Hindlimb muscle (tissue), 1 donor: Measurements from ENCODE around the gene DERL3. TPM values are rescaled to one million over a fixed set of nuclear protein-coding genes. Genes with fewer than 3 reads are reported as not detected.

Experiments
- DNase-seq: peaks from one replicate; pipeline ENCODE4 v3.0.0-alpha.2; 2013
- polyA plus RNA-seq: library from polyadenylated mRNA; unstranded; fragments of 120-200 nt; gene quantifications from one replicate; pipeline ENCODE4 v1.2.1, GENCODE V29; 2013; ENCODE audit not compliant: insufficient read length

DERL3 gene
- polyA plus RNA-seq, 1 donor, result 1.2 TPM

DNA sequence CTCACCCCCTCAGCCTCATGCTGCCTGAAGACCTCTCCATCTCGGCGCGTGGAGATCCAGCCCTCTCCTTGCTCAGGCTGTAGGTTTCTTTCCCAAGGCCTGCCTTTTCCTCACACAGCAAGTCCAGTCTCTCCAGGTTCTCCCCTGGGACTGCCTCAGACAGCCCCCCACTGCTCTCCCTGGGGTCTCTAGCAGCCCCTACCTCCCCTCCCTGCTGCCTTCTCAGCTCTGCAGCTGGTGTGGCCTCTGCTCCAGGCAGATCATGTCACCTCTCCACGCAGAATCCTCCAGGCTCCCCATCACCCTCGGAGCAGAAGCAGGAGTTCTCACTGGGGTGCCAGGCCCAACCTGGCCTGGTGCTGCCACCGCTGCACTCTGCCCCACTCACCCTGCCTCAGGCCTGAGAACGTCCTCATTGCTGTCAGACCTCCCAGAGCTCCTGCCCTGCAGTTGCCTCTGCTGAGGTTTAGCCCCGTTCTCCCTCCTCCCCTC, 36.9 kb downstream of the DERL3 start:
- DNase-seq, result no peak

DNA sequence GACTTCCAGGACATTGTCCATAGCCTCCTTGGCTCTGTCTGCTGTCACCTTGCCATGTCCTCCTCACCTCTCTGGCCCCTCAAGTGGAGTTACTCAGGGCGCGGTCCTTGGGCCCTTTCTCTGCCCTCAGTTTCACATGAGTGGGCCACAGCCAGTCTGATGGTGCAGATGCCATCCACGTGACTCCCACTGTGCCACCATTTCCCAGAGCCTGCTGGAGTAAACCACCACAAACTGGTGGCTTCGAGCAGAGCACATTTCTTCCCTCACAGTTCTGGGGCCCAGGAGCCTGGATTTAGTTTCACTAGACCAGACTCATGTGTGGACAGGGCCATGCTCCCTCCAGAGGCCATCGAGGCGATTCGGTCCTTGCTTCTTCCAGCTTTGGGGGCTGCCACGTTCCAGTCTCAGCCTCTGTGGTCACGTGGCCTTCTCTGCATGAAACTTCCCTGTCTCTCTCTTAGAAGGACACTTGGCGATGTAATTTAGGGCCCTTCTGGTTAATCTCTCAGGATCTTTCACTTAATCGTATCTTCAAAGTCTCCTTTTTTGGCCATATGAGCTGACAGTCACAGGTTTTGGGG, 37.5 kb downstream of the DERL3 start:
- no peak for DNase-seq

DNA sequence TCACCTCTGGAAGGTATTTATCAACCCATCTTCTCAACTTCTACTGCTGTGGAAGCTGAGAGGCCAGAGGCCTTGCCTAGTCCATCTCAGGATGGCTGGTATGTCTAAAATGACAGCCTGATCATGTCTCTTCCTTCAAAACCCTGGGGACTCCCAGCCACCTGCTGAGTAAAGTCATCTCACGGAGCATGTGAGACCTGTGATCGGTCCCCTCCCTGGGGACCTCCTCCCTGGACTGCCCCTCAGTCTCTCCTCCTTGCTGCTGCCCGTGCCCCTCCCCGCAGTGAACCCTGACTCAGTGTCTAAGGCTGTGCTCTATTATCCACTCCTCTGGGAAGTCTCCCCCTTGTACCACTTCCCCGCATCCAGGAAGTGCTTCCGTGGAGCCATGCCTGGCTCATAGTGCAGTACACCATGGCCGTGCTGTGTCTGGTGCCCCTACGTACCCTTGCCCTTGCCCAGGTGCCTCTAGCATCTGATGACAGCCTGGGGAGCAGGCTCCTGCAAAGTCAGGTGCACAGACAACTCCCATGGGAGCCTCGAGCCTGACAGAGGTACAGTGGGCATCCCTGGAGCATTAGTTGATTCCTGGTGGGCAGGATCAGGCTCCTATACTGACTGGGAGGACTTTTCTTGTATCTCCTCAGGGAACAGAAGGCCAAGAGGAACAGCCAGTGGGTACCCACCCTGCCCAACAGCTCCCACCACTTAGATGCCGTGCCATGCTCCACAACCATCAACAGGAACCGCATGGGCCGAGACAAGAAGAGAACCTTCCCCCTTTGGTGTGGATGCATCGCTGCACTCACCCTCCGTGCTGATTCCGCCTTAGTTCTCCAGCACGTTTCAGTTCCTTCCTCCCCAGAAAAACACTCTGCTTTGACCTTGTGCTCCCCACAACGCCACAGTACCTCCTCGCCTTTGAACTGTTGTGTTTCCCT, 38.2 kb downstream of the DERL3 start:
- DNase-seq, result no peak

DNA sequence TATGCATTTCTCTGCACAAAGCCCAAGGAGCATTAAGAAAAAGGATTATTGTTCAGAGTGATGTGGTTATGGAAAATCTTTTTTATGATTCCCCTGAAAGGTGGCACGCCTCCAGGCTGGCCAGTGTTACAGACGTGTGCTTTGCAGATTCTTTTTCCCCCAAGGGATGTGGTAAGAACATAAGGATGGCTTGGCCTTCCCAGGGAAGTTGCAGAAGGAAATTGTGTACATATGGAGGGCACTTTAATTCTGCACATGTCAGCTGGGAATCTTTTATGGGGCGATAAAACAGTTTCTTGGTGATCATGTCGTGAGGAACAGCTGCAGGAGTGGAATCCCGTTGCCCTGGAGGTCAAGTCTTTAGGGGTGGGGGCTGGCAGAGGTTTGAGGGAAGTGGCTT, 42.3 kb downstream of the DERL3 start:
- DNase-seq, result peak; percentile 56

DNA sequence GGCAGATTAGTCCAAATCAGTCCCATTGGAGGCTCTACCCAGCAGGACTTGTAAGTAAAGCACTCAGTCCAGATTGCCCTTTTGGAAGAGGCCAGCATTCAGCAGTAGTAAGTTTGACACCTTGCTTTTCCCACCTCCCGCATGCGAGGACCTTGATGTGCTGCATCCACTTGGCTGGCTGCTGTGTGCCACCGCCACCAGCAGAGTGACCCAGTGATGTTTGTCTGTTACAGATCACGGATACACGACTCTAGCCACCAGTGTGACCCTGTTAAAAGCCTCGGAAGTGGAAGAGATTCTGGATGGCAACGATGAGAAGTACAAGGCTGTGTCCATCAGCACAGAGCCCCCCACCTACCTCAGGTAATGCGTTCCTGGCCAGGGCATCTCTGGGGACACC, 45.5 kb downstream of the DERL3 start:
- DNase-seq, result no peak

DNA sequence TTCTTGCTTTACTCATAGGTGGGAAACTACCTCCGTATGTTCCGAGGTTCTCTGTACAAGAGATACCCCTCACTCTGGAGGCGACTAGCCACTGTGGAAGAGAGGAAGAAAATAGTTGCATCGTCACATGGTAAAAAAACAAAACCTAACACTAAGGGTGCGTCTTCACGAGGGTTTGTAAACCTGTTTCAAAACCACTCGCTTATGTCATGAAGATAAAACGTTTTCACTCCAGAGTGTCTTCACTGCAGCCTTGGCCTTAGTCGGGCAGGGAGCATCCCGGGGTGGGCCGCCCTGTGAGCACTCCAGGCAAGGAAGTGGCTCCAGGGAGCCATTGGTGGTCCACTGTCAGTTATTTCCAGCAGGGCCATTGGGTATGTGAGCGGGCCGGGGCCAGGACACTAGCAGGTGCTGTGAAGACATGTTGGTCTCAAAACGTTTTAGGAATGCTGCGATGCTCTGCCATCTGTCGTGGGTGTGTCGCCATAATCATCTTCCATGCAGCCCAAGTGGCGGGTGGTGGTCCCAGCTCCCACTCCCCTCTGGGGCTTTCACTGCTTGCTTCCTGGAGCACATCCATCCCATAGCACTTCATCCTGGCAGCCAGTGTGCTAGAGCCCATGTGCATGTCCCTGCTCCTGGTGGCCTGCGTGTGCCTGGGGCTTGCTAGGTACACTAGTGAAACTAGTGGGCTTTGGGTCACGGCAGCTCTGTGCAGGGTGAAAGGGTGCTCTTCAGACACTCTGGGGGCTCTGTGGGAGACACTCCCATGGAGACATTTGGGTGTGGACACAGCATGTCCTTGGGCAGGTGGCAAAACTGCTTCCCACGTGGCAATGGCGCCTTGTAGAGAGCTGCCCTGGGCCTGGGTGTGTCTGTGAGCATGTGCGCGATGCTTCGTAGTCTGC, 46.8 kb downstream of the DERL3 start:
- no peak for DNase-seq

DNA sequence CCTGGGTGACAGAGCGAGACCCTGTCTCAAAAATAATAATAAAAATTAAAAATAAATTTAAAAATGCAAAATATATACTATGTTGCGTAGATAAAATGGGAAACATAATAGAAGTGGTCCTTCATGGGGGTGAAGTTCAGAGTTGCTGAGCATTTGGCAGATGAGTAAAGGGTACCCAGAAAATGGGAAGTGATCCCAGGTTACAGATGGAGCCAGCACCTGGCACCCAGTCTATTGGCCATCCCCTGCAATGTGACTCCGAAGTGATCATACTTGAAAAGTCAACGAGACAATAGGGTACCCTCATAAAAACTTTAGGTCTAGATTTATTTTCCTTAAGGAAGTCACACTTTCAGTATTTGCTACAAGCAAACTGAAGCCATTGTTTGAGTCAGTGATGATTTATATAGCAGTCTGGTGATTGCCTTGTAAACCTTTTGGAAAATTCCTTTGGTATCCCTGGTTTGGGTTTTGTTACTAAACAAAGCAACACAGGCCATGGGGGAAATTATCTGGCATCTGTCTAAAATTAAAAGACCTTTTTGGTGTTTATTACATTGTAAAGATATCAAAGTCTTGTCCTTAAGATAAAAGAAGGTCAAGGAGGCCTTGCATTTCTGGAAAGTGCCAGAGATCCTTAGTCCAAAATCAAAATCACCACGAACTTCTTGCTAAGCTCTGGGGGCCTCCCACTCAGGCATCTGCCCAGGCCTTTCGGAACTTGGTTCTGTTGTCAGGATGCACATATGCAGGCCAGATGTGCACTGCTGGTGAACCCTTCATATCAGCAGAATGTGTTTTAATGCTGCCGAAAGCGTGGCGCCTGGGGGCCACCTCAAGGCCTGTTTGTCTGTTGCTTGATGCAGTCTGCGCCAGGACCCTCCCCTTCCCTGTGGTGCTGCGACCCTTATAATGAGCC, 47.7 kb downstream of the DERL3 start:
- DNase-seq, result peak; percentile 55

DNA sequence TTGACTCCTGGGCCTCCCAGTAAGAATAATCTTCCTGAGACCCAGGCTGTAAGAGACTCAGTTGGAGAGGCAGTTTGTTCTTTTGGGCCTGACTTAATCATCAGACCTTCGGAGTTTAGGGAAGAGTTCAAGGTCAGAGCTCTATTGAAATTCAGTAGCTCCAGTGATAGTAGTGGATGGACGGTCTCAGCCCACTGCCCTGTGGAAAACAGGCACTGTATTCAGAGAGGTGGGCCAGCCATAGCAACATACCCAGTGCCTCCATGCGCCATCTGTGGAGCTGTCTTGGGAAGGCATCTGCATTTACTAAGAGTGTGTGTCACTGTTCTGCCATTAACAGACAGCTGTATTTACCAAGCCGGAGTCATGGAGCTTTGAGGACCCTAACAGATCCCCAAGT, 49.2 kb downstream of the DERL3 start:
- DNase-seq, result no peak

DNA sequence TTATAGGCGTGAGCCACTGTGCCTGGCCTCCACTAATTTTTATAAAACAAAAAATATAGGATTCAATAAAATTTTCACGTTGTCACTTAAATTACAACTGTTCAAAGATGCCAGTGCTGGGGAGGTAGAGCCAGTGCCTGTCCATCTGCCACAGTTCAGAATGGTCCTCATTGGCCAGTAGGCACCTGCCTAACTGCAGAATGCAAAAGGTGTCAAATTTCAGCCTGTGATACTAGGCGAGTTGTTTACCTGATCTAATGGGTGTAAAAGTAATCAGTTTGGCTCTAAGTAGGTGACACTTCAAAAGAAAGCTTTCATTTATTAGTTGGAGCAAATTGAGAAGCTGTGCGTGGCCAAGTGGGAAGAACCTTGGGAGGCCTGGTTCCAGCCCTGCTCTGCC, 49.7 kb downstream of the DERL3 start:
- DNase-seq, result no peak

DNA sequence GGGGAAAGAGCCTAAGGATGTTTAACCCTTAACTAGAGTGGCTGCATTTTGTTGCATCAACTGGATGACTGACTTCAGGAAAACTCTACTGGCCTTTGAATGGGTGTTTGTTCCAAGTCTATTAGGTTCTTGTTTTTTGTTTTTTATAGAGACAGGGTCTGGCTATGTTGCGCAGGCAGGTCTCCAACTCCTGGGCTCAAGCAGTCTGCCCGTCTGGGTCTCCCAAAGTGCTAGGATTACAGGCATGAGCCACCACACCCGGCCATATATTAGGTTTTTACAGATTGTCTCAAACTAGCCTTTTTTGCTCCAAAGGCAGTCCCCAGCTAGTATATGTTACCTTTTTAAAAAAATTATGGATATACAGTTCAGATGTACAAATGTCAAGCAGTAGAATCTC, 50.9 kb downstream of the DERL3 start:
- no peak for DNase-seq

DNA sequence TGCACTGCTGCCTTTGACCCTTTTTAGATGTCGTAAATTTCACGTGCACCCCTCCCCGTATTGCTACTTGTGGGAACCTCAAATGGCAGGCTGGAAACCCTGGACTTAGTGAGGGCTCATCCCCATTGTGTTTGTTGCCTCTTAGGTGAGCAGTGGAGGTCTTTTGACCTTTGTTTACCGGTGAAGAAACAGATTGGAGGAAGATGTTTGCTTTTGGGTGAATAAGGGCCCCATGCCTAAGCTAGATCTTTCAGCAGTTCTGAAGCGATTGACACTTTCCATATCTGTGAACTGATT, 51.3 kb downstream of the DERL3 start:
- no peak for DNase-seq

DNA sequence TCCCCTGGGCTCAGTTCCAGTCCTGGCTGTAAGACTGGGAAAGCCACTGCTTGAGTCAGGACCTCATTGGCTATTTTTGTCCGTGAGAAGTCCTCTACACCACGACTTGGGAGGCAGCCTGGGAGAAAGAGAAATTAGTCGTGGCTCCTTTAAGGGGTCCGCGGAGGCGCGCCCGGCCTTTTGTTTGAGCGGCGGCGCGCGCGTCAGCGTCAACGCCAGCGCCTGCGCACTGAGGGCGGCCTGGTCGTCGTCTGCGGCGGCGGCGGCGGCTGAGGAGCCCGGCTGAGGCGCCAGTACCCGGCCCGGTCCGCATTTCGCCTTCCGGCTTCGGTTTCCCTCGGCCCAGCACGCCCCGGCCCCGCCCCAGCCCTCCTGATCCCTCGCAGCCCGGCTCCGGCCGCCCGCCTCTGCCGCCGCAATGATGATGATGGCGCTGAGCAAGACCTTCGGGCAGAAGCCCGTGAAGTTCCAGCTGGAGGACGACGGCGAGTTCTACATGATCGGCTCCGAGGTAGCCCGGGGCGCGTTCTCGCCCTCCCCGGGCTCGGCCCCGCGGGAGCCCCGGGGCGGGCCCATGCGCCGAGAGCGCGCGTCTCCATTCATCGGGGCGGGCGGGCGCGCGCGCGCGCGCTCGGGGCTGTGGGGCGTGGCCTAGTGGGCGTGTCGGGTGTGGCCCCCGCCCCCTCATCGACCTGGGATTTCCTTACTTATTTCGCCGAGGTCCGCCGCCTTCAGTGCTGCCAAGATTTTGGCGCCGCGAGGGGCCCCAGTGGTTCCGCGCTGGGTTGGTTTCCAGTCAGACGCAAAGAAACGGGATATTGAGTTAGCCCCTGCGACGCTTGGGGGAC, 51.8 kb downstream of the DERL3 start, which contains the start of gene SMARCB1:
TSS of gene SMARCB1 (plus strand) at position 215 of the 848 bp plus-strand sequence. CDS start at position 419, 204 bp downstream.
- DNase-seq, result peak; percentile 94

DNA sequence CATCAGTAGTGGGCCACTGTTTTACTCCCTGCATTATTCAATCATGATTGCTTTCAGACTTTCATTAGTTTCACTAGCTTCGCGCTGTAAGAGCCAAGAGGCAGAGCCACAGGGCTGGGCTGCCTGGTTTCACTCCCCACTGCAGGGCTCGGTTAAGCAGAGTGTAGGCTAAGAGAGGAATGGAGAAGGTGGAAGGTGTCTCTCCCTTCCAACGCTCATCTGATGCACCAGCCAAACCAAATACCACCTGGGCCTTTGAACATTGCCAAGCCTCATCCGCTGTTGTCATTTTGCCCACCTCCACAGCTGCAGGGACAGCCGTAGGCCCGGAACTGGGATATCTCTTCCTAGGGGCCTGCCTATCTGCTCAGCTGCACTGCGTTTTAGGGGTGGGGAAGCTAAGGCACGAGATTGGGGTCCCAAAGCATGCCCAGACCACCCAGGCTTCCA, 52.5 kb downstream of the DERL3 start:
- no peak for DNase-seq

Other genes with a start within 250 kb of the DERL3 start
- 0.49 TPM for gene DRICH1, start 206.7 kb downstream of the DERL3 start, polyA plus RNA-seq
- gene RGL4, start 148.0 kb downstream of the DERL3 start, polyA plus RNA-seq, result 2.0 TPM
- 6.1 TPM for gene ZNF70, start 87.9 kb downstream of the DERL3 start, polyA plus RNA-seq
- gene VPREB3, start 84.6 kb downstream of the DERL3 start, polyA plus RNA-seq, result 0.56 TPM
- gene C22orf15, start 76.0 kb downstream of the DERL3 start, polyA plus RNA-seq, result 0.50 TPM
- gene CHCHD10, start 71.0 kb downstream of the DERL3 start, polyA plus RNA-seq, result 53.5 TPM
- 8.2 TPM for gene MMP11, start 66.2 kb downstream of the DERL3 start, polyA plus RNA-seq
- 79.3 TPM for gene SMARCB1, start 52.0 kb downstream of the DERL3 start, polyA plus RNA-seq
- 9.5 TPM for gene SLC2A11, start 18.9 kb upstream of the DERL3 start, polyA plus RNA-seq
- gene MIF, start 55.4 kb upstream of the DERL3 start, polyA plus RNA-seq, result 178 TPM
- gene GSTT2B, start 122.2 kb upstream of the DERL3 start, polyA plus RNA-seq, result 14.3 TPM
- 3.3 TPM for gene DDTL, start 127.9 kb upstream of the DERL3 start, polyA plus RNA-seq
- gene DDT, start 135.4 kb upstream of the DERL3 start, polyA plus RNA-seq, result 45.9 TPM
- gene GSTT2, start 141.1 kb upstream of the DERL3 start, polyA plus RNA-seq, result 0.41 TPM
- gene GSTT4, start 166.4 kb upstream of the DERL3 start, polyA plus RNA-seq, result not detected
- 37.9 TPM for gene CABIN1, start 172.3 kb upstream of the DERL3 start, polyA plus RNA-seq